ENCODE measurements around the gene ZNF428.

DNA sequence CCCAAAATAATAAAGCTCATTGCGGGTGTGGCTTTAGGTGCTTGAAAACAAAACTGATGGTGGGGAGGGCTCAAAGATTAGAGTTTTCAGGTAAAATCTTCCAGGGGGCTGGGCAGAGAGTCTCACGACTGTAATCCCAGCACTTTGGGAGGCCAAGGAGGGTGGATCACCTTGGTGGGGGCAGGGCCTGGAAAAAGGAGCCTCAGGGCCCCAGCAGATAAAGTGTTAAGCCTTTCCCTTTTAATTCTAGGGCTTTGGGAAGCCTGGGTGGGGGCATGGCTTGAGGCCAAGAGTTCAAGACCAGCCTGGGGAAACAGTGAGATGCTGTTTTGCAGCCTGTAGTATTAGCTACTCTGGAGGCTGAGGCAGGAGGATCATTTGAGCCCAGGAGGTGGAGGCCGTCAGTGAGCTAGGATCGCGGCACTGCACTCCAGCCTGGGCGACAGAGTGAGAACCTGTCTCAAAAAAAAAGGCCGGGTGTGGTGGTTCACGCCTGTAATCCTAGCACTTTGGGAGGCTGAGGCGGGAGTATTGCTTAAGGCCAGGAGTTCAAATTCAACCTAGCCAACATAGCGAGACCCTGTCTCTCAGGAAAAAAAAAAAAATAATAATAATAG lies 25.2 kb downstream of the ZNF428 start:
- TF ChIP-seq, protein P1, sequence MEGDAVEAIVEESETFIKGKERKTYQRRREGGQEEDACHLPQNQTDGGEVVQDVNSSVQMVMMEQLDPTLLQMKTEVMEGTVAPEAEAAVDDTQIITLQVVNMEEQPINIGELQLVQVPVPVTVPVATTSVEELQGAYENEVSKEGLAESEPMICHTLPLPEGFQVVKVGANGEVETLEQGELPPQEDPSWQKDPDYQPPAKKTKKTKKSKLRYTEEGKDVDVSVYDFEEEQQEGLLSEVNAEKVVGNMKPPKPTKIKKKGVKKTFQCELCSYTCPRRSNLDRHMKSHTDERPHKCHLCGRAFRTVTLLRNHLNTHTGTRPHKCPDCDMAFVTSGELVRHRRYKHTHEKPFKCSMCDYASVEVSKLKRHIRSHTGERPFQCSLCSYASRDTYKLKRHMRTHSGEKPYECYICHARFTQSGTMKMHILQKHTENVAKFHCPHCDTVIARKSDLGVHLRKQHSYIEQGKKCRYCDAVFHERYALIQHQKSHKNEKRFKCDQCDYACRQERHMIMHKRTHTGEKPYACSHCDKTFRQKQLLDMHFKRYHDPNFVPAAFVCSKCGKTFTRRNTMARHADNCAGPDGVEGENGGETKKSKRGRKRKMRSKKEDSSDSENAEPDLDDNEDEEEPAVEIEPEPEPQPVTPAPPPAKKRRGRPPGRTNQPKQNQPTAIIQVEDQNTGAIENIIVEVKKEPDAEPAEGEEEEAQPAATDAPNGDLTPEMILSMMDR (IDR thresholded peaks at IDR 0.05; ENCODE audit: insufficient read depth, low read length) = no peak
- TF ChIP-seq POLR2AphosphoS5 (IDR thresholded peaks at IDR 0.05; ENCODE audit: low read depth) = no peak
